NCI-H1105 (cell line): ENCODE measurements around the gene KIF5A.

Experiments
- DNase-seq: peaks from one replicate; lab custom pipeline; 2025; lab: John Stamatoyannopoulos, UW

Gene KIF5A

DNA sequence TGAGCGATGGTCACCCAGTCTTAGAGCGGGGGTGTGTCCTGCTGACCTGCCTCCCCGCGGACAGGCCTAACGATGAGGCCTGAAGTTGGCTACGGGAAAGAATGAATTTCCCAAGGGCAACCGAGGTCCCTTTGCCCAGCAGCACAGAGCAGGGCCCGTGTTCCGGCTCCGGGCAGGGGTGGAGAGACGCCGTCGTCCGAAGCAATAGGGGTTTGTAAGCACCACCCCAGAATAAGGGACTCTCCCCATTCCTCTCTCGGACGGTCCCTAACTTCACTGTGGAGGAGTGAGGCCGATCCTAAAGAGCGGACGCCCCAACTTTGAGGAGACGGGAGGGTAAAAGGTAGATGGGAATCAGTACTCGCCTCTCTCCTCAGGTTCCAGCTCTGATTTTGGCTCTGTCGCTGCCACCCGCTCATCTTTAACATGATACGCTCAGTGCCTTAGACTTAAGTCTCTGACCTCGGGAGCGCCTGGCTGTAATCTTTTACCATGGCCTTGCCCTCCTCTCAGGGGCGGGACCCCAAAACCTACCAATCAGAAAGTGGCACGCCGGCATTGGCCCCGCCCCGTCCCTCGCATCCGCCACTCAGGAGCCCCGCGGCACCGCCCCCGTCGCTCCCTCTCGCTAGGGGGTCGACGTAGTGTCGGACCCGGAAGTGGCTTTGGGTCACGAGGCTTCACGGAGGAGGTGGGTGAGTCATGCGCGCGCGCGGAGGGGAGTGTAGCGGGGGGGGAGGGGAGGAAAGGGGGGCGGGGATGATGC lies 29.6 kb upstream of the KIF5A start, which contains the start of gene DDIT3:
Gene DDIT3, minus strand, starts transcription at position 462 of the 766 bp plus-strand sequence. CDS start 3,108 bp downstream, outside the sequence.
- DNase-seq, result peak; percentile 90

DNA sequence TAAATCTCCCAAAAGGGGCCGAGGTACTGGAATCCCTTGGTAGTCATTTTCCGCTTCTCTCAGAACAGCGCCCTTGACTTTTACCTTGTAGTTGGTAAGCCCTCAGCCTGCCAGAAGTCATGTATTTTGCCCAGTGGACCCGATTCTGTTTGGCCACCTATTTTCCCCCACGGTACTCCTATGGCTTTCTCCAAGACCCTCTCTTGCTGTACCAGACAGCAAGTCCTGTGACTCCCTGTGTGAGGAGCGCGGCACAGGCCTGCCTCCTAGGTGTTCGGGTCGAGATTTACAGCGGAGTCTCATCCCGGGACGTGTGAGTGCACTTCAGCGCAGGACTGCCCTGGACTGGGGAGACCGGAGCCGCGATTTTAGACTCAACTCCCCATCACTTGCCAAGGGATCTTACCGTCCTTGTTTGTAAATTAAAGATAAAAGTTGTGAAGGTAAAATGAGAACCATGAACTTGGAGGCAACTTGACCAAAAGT lies 28.3 kb upstream of the KIF5A start:
- no peak for DNase-seq

DNA sequence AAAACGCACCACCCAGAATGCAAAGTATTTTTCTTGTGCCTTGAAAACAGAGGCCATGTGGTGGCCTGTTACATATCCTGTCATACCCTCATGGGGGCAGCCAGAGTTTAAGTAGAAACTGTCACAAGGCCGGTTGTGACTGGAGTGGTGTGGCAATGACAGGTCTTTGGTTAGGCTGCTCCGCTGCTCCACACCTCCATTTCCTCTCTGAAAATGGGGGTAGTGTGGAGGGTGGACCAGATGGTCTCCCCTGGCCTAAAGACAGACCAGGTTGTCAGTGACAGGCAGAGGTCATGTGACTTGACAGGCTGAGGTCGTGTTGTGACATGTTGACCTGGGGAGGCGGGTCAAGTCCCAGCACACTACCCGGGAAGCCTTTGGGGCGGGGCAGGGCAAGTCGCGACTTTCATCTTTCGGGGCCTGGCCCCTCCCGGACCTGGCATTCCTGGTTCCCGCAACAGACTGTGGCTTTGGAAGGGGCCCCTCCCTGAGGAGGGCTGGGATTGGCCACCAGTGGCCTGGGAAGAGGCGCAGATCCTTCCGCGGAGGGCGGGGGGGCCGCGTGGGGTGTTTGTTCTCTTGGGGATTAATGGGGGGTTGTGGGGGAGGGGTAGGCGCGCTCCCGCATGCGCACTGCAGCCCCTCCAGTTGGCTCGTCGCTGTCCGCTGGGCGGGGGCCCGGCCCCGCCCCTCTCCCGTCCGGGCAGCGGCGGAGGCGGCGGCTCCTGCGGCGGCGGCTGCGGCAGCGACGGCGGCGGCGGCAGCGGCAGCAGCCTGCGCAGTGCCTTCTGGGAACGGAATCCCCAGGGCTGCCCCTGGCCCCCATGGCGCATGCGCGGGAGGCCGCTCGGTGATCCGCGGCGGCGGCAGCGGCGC lies 27.6 kb upstream of the KIF5A start, which contains the start of gene MBD6:
Gene MBD6, plus strand, starts transcription at position 814 of the 876 bp plus-strand sequence. CDS start 1,480 bp downstream, outside the sequence.
- DNase-seq, result peak; percentile 79

DNA sequence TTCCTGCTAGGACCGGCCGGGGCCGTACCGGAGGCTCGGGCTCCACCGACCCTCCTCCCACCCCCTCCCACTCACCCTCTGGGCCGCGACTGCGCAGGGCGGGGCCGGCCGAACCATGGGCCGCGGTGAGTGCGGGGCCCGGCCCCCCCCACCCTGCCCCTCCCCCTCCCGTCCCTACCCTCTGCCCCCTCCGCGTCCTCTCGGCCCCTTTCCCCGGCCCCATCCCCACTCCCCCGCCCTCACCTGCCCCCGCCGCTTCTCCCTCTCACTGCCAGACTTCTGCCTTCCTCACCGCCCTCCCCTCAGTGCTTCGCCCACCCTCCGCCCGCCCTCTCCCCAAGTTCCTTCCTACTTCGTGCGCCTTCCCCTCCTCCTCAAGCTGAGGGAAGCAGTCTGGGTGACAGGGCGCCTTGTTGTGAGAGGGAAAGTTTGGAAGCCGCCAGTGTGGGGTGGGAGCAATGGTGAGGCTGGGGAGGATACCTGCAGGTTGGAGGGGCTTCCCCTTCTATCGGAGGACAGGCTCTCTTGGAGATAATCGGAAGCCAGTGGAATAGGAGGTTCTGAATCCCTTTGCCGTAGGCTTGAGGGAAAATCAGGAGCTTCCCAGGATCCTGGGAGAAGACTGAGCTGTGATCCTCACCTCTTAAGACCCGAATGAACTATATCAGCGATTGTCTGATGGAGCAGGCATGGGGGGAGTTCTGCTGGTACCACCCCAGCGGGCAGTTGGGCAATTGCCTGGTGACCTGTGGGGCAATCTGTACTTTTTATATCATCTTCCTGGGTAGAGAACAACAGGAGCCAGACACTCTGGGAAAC lies 26.7 kb upstream of the KIF5A start:
- no peak for DNase-seq

DNA sequence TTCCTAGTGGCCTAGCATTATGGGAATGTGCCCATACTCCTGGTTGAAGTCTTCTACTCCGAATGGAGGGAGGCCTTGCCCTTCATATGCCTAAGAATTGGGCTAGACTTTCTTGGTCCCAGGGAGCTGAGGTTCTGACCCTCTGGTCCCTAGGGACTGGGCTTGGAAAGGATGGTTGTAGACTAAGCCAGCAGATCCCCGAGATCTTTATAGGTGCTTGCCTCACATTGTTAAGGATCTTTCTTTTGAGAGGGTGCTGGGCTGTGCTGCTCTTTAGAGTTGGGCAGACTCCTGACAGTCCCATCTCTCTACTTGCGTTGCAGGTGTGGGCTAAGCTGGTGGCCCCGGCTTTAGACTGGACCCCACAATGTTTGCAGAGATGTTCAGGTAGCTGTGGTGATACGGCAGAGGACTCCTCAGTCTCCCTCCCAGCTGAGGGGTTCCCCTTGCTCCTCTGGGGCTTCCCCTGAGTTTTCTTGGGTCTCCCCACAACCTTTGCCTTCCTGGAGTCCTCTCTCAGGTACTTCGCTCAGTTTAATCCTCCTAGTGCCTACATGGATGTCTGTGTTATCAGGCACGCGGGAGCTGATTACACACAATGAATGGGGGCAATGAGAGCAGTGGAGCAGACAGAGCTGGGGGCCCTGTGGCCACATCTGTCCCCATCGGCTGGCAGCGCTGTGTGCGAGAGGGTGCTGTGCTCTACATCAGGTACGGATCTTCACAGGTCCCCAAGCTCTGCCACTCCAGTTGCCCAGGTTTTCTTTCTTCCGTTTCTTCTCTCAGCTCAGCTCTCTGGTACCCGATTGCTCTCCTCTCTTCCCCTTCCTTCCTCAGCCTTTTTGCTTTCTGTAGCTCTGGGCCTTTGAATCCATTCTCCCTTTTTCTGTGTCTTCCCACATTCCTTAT lies 25.9 kb upstream of the KIF5A start:
- DNase-seq, result no peak

DNA sequence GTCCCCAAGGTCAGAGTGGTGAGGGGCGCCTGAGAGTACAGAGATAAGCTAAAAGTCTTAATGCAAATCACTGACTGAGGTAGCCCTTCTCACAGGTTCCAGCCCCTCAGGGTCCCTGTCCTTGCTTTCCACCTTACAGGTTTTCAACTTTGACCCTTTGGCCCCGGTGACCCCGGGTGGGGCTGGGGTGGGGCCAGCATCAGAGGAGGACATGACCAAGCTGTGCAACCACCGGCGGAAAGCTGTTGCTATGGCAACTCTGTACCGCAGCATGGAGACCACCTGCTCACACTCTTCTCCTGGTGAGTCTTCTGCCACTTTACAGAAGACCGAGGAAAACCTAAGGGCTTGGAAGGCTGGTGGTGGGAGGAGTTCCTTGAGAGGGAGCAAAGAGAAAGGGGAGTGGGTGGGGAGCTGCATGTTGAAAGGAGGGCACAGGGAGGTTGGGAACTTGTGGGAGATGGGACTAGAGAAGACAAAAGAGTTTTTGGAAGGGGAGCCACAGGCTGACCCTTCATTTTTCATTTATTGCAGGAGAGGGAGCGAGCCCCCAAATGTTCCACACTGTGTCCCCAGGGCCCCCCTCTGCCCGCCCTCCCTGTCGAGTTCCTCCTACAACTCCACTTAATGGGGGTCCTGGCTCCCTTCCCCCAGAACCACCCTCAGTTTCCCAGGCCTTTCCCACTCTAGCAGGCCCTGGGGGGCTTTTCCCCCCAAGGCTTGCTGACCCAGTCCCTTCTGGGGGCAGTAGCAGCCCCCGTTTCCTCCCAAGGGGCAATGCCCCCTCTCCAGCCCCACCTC lies 24.8 kb upstream of the KIF5A start:
- DNase-seq, result no peak

DNA sequence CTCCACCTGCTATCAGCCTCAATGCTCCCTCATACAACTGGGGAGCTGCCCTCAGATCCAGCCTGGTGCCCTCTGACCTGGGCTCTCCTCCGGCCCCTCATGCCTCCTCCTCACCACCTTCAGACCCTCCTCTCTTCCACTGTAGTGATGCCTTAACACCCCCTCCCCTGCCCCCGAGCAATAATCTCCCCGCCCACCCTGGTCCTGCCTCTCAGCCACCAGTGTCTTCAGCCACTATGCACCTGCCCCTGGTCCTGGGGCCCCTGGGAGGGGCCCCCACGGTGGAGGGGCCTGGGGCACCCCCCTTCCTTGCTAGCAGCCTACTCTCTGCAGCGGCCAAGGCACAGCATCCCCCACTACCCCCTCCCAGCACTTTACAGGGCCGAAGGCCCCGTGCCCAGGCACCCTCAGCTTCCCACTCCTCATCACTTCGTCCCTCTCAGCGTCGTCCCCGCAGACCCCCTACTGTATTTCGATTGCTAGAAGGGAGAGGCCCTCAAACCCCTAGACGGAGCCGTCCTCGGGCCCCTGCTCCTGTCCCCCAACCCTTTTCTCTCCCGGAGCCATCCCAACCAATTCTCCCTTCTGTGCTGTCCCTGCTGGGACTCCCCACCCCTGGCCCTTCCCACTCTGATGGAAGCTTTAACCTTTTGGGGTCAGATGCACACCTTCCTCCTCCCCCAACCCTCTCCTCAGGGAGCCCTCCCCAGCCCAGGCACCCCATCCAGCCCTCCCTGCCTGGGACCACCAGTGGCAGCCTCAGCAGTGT lies 24.0 kb upstream of the KIF5A start:
- no peak for DNase-seq

DNA sequence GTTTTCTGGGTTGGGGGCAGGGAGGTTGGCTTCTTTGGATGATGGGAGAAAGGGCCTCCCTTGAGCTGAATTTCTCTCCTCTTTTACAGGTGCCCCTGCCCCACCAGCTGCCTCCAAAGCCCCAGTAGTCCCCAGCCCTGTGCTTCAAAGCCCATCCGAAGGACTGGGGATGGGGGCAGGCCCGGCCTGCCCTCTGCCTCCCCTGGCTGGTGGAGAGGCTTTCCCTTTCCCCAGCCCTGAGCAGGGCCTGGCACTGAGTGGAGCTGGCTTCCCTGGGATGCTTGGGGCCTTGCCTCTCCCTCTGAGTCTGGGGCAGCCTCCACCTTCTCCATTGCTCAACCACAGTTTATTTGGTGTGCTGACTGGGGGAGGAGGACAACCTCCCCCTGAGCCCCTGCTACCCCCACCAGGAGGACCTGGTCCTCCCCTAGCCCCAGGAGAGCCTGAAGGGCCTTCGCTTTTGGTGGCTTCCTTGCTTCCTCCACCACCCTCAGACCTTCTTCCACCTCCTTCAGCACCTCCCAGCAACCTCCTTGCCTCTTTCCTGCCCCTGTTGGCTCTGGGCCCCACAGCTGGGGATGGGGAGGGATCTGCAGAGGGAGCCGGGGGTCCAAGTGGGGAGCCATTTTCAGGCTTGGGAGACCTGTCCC lies 23.2 kb upstream of the KIF5A start:
- no peak for DNase-seq

DNA sequence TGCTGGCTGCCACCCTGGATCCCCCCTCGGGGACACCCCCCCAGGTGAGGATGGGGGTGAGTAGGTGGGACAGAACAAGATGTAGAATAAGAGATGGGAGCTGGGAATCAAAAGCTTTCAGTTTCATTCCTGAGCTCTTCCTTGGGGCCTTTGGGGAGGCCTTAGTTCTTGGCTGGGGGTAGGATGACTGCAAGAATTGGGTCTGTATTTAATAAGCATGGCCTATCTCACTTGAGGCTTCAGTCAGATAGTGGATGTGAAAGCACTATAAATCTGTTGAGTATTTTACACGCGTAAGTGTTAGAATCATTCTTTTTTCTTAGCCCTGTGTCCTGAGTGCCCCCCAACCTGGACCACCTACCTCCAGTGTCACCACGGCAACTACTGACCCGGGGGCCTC lies 22.7 kb upstream of the KIF5A start:
- DNase-seq, result no peak

DNA sequence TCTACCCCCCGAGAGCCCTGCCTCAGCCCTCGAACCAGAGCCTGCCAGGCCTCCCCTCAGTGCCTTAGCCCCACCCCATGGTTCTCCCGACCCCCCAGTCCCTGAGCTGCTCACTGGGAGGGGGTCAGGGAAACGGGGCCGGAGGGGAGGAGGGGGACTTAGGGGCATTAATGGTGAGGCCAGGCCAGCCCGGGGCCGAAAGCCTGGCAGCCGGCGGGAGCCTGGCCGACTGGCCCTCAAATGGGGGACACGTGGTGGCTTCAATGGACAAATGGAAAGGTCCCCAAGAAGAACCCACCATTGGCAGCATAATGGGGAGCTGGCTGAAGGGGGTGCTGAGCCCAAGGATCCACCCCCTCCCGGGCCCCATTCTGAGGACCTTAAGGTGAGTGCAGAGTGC lies 21.7 kb upstream of the KIF5A start:
- DNase-seq, result no peak

DNA sequence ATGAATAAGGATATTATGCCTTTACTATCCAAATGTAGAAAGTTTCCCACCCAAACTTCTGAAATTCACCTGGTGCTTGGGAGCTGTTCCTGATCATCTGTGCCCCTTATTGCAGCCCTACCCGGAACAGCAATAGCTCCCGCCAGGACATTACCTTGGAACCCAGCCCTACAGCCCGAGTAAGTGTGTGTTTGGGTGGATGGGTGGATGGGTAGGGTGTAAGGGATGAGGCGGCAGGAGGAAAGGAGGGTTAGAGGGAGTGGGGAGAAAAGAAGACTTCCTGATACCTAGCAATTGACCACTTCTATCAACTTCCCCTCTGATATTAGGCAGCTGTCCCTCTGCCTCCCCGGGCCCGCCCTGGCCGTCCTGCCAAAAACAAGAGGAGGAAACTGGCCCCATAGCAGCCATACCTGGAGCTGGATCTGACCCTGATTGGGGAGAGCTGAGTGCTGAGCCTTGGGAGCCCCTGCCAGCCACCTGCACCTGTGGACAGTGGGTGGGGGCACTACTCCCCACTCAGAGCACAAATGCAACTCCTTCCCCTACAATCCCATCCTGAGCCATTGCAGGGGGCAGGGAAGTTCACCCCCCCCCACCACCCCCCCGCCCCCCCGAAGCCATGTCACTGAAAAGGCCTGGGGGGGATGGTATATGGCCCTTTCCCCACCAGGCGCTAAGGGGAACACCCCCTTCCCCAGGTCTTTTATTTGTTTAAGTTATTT lies 20.9 kb upstream of the KIF5A start:
- DNase-seq, result no peak

DNA sequence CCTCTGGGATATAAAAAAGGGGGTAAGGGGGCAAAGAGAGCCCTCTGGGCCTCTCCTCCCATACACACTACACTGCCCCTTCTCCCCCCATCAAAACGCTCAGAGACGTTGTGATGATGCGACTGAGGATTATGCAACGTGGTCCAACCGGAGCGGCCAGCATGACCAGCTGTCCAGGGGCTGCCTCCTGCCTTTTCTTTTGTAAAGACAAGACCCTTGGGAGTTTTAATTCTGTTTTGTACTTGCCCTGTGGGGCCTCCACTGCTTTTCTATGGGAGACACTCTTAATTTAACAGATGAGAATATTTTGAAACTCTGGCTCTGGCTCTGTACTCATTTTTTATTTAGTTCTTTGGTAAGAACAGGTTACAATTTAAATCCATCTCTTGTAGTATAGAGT lies 20.0 kb upstream of the KIF5A start:
- DNase-seq, result no peak

DNA sequence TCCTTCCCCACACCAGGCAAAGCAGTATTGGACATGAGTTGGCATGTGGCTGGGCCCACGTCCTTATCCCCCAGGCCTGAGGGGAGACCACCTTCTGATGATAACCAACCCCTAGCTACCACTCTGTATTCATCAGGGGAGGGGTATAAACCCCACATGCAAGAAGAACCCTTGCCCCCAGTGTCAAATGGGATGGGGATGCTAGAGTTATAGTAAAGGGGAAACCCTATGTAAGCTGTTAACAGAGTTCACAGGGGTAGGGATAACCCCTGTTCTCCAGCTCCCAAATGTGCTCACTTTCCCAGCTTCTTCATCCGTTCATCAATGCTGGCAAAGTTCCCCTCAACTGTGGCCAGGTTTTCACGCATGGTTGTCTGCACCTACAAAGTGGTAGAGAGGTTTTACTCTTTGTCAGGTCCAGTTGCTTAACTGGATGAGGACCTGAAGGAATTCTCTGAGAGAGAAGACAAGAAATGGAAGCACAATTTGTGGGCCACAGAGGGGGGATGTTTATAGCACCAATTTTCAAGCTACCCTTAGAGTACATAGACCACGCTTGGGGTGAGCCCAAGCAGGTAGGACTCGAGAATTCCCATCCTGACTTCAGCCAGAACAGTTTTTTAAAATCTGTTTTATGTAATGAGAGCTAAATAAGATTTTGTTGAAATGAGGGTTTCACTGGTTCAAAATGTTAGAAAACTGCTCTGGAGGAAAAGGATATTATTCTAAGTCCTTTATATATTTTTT lies 19.3 kb upstream of the KIF5A start:
- no peak for DNase-seq

DNA sequence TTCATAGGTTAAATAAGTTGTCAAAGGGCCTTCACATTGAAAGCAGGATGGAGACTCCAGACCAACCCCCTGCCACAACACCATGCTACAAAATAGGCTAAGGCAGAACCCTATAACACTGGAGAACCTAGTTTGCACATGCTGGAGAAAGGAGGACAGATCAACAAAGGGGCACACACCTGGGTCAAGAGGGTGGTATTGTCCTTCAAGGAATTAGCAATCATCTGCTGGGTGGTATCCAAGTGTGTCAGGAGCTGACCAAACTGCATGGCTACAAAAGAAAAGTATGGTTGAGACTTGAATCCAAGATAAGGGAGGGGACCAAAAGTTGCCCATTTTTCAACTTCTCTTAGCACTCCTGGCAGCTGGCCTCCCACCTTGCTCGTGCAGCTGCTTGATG lies 18.0 kb upstream of the KIF5A start:
- DNase-seq, result no peak

DNA sequence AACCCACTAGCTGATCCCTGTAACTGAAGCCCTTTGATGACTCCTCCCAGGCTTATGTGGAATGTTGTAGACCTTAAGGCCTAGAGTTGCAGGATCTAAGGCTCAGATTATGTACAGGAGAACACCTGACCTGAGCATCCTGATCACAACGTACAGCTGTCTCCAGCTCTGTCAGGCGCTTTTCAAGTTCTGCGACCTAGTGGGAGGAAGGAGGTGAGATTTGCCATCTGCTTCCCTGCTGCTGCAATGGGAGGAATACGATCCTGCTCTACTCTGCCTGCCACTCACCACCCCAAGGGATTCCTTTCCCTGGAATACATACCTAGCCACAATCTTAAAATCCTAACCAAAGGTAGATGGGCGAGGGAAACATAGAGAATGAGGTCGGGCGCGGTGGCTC lies 16.7 kb upstream of the KIF5A start:
- no peak for DNase-seq

DNA sequence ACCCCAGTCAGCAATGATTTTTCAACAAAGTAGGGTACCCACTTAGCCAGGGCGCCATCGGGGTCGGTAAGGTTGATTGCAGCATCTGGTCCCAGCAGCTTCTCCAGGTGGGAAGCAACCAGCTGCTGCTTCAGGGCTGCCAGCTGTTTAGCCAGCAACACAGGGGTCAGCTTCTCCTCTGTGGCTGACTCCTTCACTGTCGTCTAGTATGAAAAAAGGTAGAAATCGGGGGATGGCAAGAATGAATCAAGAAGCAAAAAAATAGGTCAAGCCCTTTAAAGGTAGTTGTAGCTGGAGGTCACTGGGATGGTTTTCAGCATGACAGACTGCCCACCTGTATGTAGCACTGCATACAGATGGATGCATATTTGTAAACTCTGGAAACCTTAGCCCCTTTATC lies 15.6 kb upstream of the KIF5A start:
- DNase-seq, result no peak

DNA sequence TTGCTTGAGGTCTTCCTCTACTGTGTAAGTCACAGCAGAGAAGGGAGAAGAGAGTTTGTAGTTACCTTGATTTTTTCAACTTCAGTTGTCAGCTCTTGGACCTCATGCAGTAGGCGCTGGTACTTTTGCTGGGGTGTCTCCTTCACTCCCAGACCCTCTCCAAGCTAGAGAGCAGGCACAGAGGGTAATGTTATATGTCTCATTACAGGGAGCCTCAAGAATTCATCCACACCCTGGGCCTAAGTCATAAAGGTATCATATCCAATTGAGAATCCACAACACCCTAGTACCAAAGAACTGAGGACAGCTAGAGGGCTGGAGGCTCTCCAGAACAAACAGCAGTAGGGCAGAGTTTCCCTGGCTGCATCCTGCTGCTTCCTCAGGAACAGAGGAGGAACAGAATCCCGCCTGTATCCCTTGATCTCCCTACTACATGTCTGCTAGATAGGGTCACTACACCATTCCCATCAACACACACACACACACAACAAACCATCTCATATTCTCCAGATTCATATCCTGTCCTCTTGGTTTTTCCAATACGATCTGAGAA lies 14.8 kb upstream of the KIF5A start:
- no peak for DNase-seq
